ENCODE results near the gene ZNF436. TPM values are rescaled to one million over a fixed set of nuclear protein-coding genes. Genes with fewer than 3 reads are reported as not detected.

The ZNF436 gene
- total and polyA plus RNA-seq, 2 donors (not counting 3 experiments of a cell fraction or from before 2014, with no cell fraction given) = 6.5 to 14.0 TPM

GRCh38 chr1:23408797-23409290 is 39.2 kb upstream of the ZNF436 start:
- no TSS peak for BruUV-seq (replicated peaks)
- dilution Hi-C loops (cut with MboI; ENCODE audit: extremely low pct_ligation_motif_present, low sequenced_read_pairs) = no loop called here

GRCh38 chr1:23407016-23407630 is 37.5 kb upstream of the ZNF436 start:
- dilution Hi-C loops (cut with MboI; ENCODE audit: extremely low pct_ligation_motif_present, low sequenced_read_pairs) = no loop called here
- no peak for FAIRE-seq

More at GRCh38 chr1:23408797-23409290, 39.2 kb upstream of the ZNF436 start:
- H3K79me2 ChIP-seq (ENCODE audit: control insufficient read depth, insufficient read depth, low read length) = no peaks in the 10 kb centered on the region
- H3K27me3 ChIP-seq (ENCODE audit: control insufficient read depth in 2 of 2, insufficient read depth in 2 of 2, low read length in 2 of 2) = no peaks in the 10 kb centered on the region
- H3K27ac ChIP-seq (ENCODE audit: insufficient read depth, low read depth, low read length) = no peak overlapping the region
- H4K20me1 ChIP-seq (replicated peaks; ENCODE audit: control insufficient read depth, extremely low read depth, insufficient read depth, low read length) = no peaks in the 10 kb centered on the region
- no peaks in the 10 kb centered on the region for H3K9me1 ChIP-seq (replicated peaks; ENCODE audit: control insufficient read depth, extremely low read depth, insufficient read depth, low read length)
- H3K36me3 ChIP-seq (ENCODE audit: control insufficient read depth in 2 of 2, extremely low read depth in 1 of 2, insufficient read depth in 2 of 2, low read length in 2 of 2) = no peaks in the 10 kb centered on the region
- no peak overlapping the region for H2AFZ ChIP-seq (ENCODE audit: low read depth, low read length)
- TF ChIP-seq MYC (IDR thresholded peaks at IDR 0.05; ENCODE audit: low read depth, low read length) (no peak), GATA2 (IDR thresholded peaks at IDR 0.05; ENCODE audit: insufficient read depth, insufficient read length, low read depth, low read length) (no peak)
- intact Hi-C loops (cut with micrococcal nuclease) = no loop called here
- DNase-seq (ENCODE audit: low read depth, low spot score) (no peak), FAIRE-seq (no peak)
- H3K4me2 ChIP-seq (ENCODE audit: insufficient read depth, low read length) = no peak overlapping the region
- H3K4me3 ChIP-seq (replicated peaks in 1 of 3; ENCODE audit: insufficient read depth in 1 of 3, low read depth in 1 of 3, low read length in 3 of 3) = no peak overlapping the region
- ChIA-PET POLR2A (no interaction called here), CTCF (interaction anchor here (0.7 to 1.0 kb wide), 2 partner anchors 75 to 88 kb away, joined by 3 read pairs; partner anchors contain the start of gene ASAP3)
- peaks cover 7% of the 10 kb centered on the region for H3K4me1 ChIP-seq (ENCODE audit: control insufficient read depth, extremely low read depth, insufficient read depth, low read length)
- no peaks in the 10 kb centered on the region for H3K9me3 ChIP-seq (replicated peaks; ENCODE audit: control insufficient read depth, insufficient read depth, low read length)
- H3K9ac ChIP-seq (replicated peaks; ENCODE audit: extremely low read depth, insufficient read depth, low read length) = no peak overlapping the region

More at GRCh38 chr1:23407016-23407630, 37.5 kb upstream of the ZNF436 start:
- no peak for DNase-seq (ENCODE audit: low read depth, low spot score)
- Histone ChIP-seq H3K9ac (replicated peaks; ENCODE audit: extremely low read depth, insufficient read depth, low read length) (no peak overlapping the region), H4K20me1 (replicated peaks; ENCODE audit: control insufficient read depth, extremely low read depth, insufficient read depth, low read length) (no peaks in the 10 kb centered on the region), H3K4me3 (replicated peaks in 1 of 3; ENCODE audit: insufficient read depth in 1 of 3, low read depth in 1 of 3, low read length in 3 of 3) (no peak overlapping the region), H3K4me2 (ENCODE audit: insufficient read depth, low read length) (no peak overlapping the region), H3K4me1 (ENCODE audit: control insufficient read depth, extremely low read depth, insufficient read depth, low read length) (peaks cover 23% of the 10 kb centered on the region), H3K36me3 (ENCODE audit: control insufficient read depth in 2 of 2, extremely low read depth in 1 of 2, insufficient read depth in 2 of 2, low read length in 2 of 2) (no peaks in the 10 kb centered on the region), H3K27ac (ENCODE audit: insufficient read depth, low read depth, low read length) (no peak overlapping the region), H2AFZ (ENCODE audit: low read depth, low read length) (no peak overlapping the region), H3K27me3 (ENCODE audit: control insufficient read depth in 2 of 2, insufficient read depth in 2 of 2, low read length in 2 of 2) (no peaks in the 10 kb centered on the region), H3K9me1 (replicated peaks; ENCODE audit: control insufficient read depth, extremely low read depth, insufficient read depth, low read length) (no peaks in the 10 kb centered on the region), H3K79me2 (ENCODE audit: control insufficient read depth, insufficient read depth, low read length) (no peaks in the 10 kb centered on the region), H3K9me3 (replicated peaks; ENCODE audit: control insufficient read depth, insufficient read depth, low read length) (no peaks in the 10 kb centered on the region)
- ChIA-PET CTCF (no interaction called here), POLR2A (no interaction called here)
- intact Hi-C loops (cut with micrococcal nuclease) = no loop called here
- BruUV-seq (replicated peaks) = no TSS peak
- TF ChIP-seq MYC (IDR thresholded peaks at IDR 0.05; ENCODE audit: low read depth, low read length) (no peak), POLR2AphosphoS5 (IDR thresholded peaks at IDR 0.05; ENCODE audit: insufficient read depth, low read depth, low read length) (no peak), JUN (IDR thresholded peaks at IDR 0.05; ENCODE audit: borderline replicate concordance, insufficient read depth, insufficient read length, low read depth) (no peak), MAX (IDR thresholded peaks at IDR 0.05; ENCODE audit: insufficient read depth, insufficient read length) (no peak), GATA2 (IDR thresholded peaks at IDR 0.05; ENCODE audit: insufficient read depth, insufficient read length, low read depth, low read length) (no peak), EZH2 (IDR thresholded peaks at IDR 0.05; ENCODE audit: borderline replicate concordance, low read depth, low read length, severe bottlenecking) (no peak), CTCF (IDR thresholded peaks at IDR 0.05; ENCODE audit: extremely low read depth in 1 of 2, insufficient read depth in 1 of 2, low read depth in 1 of 2, low read length in 2 of 2) (no peak), FOS (IDR thresholded peaks at IDR 0.05; ENCODE audit: borderline replicate concordance, insufficient read depth, low read length) (no peak), POLR2A (IDR thresholded peaks at IDR 0.05; ENCODE audit: low read depth, low read length) (no peak)
